SU-DHL-6 (cell line): ENCODE data around the gene TMEM213.
"Not testable (repeated sequence)": the region's sequence is repeated elsewhere in the genome, so short reads cannot be mapped to it uniquely, and the experiment has no call there.

ENCODE experiments used
- EZH2phosphoT487 ChIP-seq: fragments of 200-600 bp; sonication (generic), shearing (Covaris generic); conservative IDR thresholded peaks from 2 replicates; pipeline ENCODE4 v1.6.1; 2018; ENCODE audit warnings: mild to moderate bottlenecking, antibody characterized with exemption, low read length, moderate library complexity, mixed read lengths
- TF ChIP-seq, protein P1 (sequence below): fragments of 200-600 bp; sonication (generic); IDR thresholded peaks from one replicate; pipeline ENCODE4 v1.5.1; 2017; ENCODE audit warnings: antibody characterized with exemption, mild to moderate bottlenecking, low read length, moderate library complexity; ENCODE audit not compliant: insufficient read depth, poor library complexity, severe bottlenecking

- TF ChIP-seq, protein P1, sequence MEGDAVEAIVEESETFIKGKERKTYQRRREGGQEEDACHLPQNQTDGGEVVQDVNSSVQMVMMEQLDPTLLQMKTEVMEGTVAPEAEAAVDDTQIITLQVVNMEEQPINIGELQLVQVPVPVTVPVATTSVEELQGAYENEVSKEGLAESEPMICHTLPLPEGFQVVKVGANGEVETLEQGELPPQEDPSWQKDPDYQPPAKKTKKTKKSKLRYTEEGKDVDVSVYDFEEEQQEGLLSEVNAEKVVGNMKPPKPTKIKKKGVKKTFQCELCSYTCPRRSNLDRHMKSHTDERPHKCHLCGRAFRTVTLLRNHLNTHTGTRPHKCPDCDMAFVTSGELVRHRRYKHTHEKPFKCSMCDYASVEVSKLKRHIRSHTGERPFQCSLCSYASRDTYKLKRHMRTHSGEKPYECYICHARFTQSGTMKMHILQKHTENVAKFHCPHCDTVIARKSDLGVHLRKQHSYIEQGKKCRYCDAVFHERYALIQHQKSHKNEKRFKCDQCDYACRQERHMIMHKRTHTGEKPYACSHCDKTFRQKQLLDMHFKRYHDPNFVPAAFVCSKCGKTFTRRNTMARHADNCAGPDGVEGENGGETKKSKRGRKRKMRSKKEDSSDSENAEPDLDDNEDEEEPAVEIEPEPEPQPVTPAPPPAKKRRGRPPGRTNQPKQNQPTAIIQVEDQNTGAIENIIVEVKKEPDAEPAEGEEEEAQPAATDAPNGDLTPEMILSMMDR: not testable (repeated sequence)
- not testable (repeated sequence) for TF ChIP-seq EZH2phosphoT487
Measured at GRCh38 chr7:138797046-138797445, 748 bp upstream of the TMEM213 start.
